Esophagus squamous epithelium (tissue), 5 donors: ENCODE results near the gene CENPV. TPM values are rescaled to one million over a fixed set of nuclear protein-coding genes. Genes with fewer than 3 reads are reported as not detected.

ENCODE experiments used
- DNase-seq: peaks from one replicate; lab custom pipeline; 2025; lab: John Stamatoyannopoulos, UW
- H3K27ac ChIP-seq, 4 donors: fragments of 200-600 bp; sonication (generic); one replicate each; pipeline ENCODE4 v1.5.1; 2016 to 2019; ENCODE audit warnings: mild to moderate bottlenecking in 1 of 4
- H3K27me3 ChIP-seq, 4 donors: fragments of 200-600 bp; sonication (generic); 1 replicate in 3 of 4; 2 replicates in 1 of 4; pipeline versions ENCODE4 v1.5.1 to v1.6.0; 2017 to 2021; ENCODE audit warnings: antibody characterized with exemption in 1 of 4
- H3K36me3 ChIP-seq, 3 donors: fragments of 200-600 bp; sonication (generic); one replicate each; pipeline ENCODE4 v1.5.1; 2016 to 2019
- H3K4me1 ChIP-seq, 3 donors: fragments of 200-600 bp; sonication (generic); one replicate each; pipeline ENCODE4 v1.5.1; 2017 to 2019
- H3K4me3 ChIP-seq, 4 donors: fragments of 200-600 bp; sonication (generic); 1 replicate in 3 of 4; 2 replicates in 1 of 4; pipeline ENCODE4 v1.5.1; 2016 to 2019; ENCODE audit warnings: mild to moderate bottlenecking in 2 of 4, moderate library complexity in 1 of 4
- H3K9me3 ChIP-seq, 3 donors: fragments of 200-600 bp; sonication (generic); one replicate each; pipeline ENCODE4 v1.5.1; 2016 to 2019
- POLR2A ChIP-seq, 4 donors: fragments of 450-650 bp; IDR thresholded peaks; one replicate each; pipeline ENCODE4 v1.6.1; 2017; ENCODE audit warnings: antibody characterized with exemption in 4 of 4, mild to moderate bottlenecking in 4 of 4, moderate library complexity in 3 of 4
- WGBS, 2 donors: methylation state at CpG; one replicate each; pipeline ENCODE4 v1.1.5; 2018; 5-methylcytosine and 5-hydroxymethylcytosine counted together
- intact Hi-C: fragments of 100-400 bp; cut with DNase I; formaldehyde crosslinking; loops from one replicate; pipeline ENCODE4 v1.15.0; 2022
- total RNA-seq, 4 donors: library from RNA; depleted of rRNA; stranded (reverse); fragments of >200 nt; gene quantifications; one replicate each; pipeline ENCODE4 v1.1.0, GENCODE V29; 2016
- TF ChIP-seq, protein P1 (sequence below), 6 experiments: fragments of 450-650 bp in 4 of 6; fragments of 200-600 bp in 2 of 6; sonication (generic) in 2 of 6; IDR thresholded peaks; one replicate each; pipeline ENCODE4 v1.5.1; 2016 to 2019; ENCODE audit warnings: antibody characterized with exemption in 6 of 6, mild to moderate bottlenecking in 4 of 6, moderate library complexity in 4 of 6
- donor health status: DM: yes; HTN: yes; CAD: no.

CENPV gene
- total RNA-seq, 4 donors from 2014 or later, result 0.56 to 5.1 (median 1.5) TPM

DNA sequence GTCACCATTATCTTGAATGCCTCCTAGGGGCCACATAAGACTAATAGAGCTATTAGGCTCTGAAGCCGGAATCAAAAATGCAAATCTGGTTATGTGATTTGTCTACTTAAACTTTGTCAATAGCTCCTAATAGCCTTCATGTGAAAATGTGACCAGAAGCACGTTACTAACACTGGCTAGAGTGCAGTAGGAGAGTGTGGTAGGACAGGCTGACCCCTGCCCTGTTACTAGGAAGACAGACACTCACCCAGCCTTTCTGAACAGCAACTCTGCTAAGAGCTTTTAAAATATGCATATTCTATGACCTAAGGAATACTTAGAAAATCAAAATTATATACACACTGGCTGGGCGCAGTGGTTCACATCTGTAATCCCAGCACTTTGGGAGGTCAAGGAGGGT, 26.3 kb downstream of the CENPV start:
- intact Hi-C loops, result no loop called here
- peaks cover 0 to 17% (median 0%) of the 10 kb centered on the region in 3 donors for H3K4me1 ChIP-seq
- H3K36me3 ChIP-seq, result peaks cover 0 to 47% (median 16%) of the 10 kb centered on the region in 3 donors
- DNase-seq, result no peak
- no peak overlapping the region for H3K4me3 ChIP-seq
- WGBS, 2 donors, result 94 to 97% methylated on average over 3 of the region's 3 CpGs
- H3K9me3 ChIP-seq, result no peaks in the 10 kb centered on the region
- H3K27ac ChIP-seq, result no peak overlapping the region
- TF ChIP-seq POLR2A (IDR thresholded peaks at IDR 0.05), result no peak
- TF ChIP-seq, protein P1, sequence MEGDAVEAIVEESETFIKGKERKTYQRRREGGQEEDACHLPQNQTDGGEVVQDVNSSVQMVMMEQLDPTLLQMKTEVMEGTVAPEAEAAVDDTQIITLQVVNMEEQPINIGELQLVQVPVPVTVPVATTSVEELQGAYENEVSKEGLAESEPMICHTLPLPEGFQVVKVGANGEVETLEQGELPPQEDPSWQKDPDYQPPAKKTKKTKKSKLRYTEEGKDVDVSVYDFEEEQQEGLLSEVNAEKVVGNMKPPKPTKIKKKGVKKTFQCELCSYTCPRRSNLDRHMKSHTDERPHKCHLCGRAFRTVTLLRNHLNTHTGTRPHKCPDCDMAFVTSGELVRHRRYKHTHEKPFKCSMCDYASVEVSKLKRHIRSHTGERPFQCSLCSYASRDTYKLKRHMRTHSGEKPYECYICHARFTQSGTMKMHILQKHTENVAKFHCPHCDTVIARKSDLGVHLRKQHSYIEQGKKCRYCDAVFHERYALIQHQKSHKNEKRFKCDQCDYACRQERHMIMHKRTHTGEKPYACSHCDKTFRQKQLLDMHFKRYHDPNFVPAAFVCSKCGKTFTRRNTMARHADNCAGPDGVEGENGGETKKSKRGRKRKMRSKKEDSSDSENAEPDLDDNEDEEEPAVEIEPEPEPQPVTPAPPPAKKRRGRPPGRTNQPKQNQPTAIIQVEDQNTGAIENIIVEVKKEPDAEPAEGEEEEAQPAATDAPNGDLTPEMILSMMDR (IDR thresholded peaks at IDR 0.05), result no peak
- no peaks in the 10 kb centered on the region for H3K27me3 ChIP-seq

DNA sequence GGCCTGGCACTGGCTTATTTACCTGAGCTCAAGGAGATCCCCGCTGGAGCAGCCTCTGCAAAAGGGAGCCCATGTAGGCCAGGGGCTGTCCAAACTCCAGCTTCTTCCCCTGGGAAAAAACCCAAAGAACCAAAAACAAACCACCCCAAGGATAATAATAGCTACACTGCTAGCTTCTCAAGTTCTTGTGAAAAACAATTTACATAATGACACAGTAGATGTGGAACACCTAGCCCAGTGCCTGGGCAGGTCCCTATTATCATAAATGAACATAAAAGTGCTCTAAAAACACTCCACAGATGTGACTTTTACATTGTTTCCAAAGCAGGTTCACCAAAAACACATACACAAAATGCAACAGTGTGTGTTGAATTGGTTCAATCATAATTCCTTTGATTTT, 27.3 kb downstream of the CENPV start:
- intact Hi-C loops, result no loop called here
- no peak for TF ChIP-seq POLR2A (IDR thresholded peaks at IDR 0.05)
- TF ChIP-seq, protein P1 (IDR thresholded peaks at IDR 0.05), result no peak
- no peaks in the 10 kb centered on the region for H3K9me3 ChIP-seq

DNA sequence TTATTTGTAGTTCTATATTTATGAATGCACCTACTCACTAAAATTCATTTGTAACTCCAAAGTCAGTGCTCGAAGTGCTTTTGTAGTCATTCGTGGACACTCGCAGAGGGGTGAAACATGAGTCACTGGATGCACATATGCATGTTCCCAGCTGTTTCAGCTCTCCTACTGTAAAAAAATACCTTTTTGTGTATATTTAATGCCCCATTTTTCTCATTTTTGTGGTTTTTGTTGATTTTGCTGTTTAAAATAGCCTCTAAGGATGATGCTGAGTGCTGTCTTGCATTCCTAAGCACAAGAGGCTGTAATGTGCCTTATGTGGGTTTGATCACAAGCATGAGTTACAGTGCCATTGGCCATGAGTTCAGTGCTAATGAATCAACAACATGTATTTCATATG, 30.6 kb downstream of the CENPV start:
- peaks cover 0 to 80% (median 16%) of the 10 kb centered on the region in 3 donors for H3K36me3 ChIP-seq
- intact Hi-C loops, result no loop called here
- TF ChIP-seq POLR2A (IDR thresholded peaks at IDR 0.05), result no peak
- TF ChIP-seq, protein P1 (IDR thresholded peaks at IDR 0.05), result no peak
- H3K9me3 ChIP-seq, result no peaks in the 10 kb centered on the region
- DNase-seq, result no peak
- 83 to 93% methylated on average over 3 of the region's 3 CpGs for WGBS, 2 donors
- no peaks in the 10 kb centered on the region for H3K4me1 ChIP-seq
- no peaks in the 10 kb centered on the region for H3K27me3 ChIP-seq
- H3K27ac ChIP-seq, result no peak overlapping the region
- no peak overlapping the region for H3K4me3 ChIP-seq

More for the DNA sequence above, 27.3 kb downstream of the CENPV start:
- H3K27me3 ChIP-seq, result no peaks in the 10 kb centered on the region
- no peak for DNase-seq
- peaks cover 0 to 57% (median 16%) of the 10 kb centered on the region in 3 donors for H3K36me3 ChIP-seq
- H3K27ac ChIP-seq, result no peak overlapping the region
- H3K4me1 ChIP-seq, result peaks cover 0 to 17% (median 0%) of the 10 kb centered on the region in 3 donors
- no peak overlapping the region for H3K4me3 ChIP-seq
- 100% methylated on average over 1 of the region's 1 CpG; no CpG with 5 or more reads in 1 of the 2 donors for WGBS, 2 donors

GRCh38 chr17:16319969-16320368, 33.3 kb downstream of the CENPV start:
- Histone ChIP-seq H3K4me3 (no peak overlapping the region), H3K27ac (no peak overlapping the region), H3K9me3 (no peaks in the 10 kb centered on the region), H3K4me1 (no peaks in the 10 kb centered on the region), H3K27me3 (no peaks in the 10 kb centered on the region), H3K36me3 (peaks cover 0 to 80% (median 2%) of the 10 kb centered on the region in 3 donors)
- intact Hi-C loops, result no loop called here
- WGBS, 2 donors, result 82 to 95% methylated on average over 2 to 3 of the region's 3 CpGs
- no peak for DNase-seq
- TF ChIP-seq, protein P1 (IDR thresholded peaks at IDR 0.05), result no peak
- TF ChIP-seq POLR2A (IDR thresholded peaks at IDR 0.05), result no peak

DNA sequence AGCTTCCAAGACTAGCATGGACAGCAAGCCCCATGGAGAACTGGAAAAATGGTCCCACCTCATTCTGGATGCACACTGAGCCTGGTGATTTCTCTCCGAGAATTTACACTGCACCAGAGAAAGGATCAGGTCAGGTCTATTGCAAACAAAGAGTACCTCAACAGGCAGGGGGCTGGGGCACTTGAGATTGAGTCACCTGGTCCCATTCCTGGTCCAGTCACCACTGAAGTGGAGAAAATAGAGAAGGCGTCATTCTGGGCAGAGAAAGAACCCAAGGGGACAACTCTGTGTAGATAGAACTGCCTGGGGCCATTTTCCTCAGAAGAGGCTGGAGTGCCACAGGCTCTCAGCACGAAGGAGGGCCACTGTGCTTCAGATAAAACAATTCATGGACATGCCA, 38.4 kb downstream of the CENPV start:
- H3K4me3 ChIP-seq, result no peak overlapping the region
- peaks cover 0 to 62% (median 0%) of the 10 kb centered on the region in 3 donors for H3K36me3 ChIP-seq
- H3K27ac ChIP-seq, result no peak overlapping the region
- WGBS, 2 donors, result 81 to 88% methylated on average over 2 of the region's 3 CpGs
- TF ChIP-seq, protein P1 (IDR thresholded peaks at IDR 0.05), result no peak
- TF ChIP-seq POLR2A (IDR thresholded peaks at IDR 0.05), result no peak
- intact Hi-C loops, result no loop called here
- H3K4me1 ChIP-seq, result no peaks in the 10 kb centered on the region
- H3K9me3 ChIP-seq, result no peaks in the 10 kb centered on the region
- DNase-seq, result no peak
- no peaks in the 10 kb centered on the region for H3K27me3 ChIP-seq
